ENCODE results near the gene CRACR2B. TPM values are rescaled to one million over a fixed set of nuclear protein-coding genes. Genes with fewer than 3 reads are reported as not detected.

CRACR2B gene
- total RNA-seq, 1 donor from 2014 or later, result 50.9 TPM

- H3K9me3 Mint-ChIP-seq (ENCODE audit: low read depth), result no peaks in the 10 kb centered on the region
- TF ChIP-seq CTCF (IDR thresholded peaks at IDR 0.05; ENCODE audit: unreplicated experiment), result no peak
- H3K4me3 Mint-ChIP-seq (ENCODE audit: low read depth), result no peak overlapping the region
- DNase-seq (ENCODE audit: low spot score, unreplicated experiment), result no peak
- H3K36me3 Mint-ChIP-seq (ENCODE audit: insufficient read depth), result no peaks in the 10 kb centered on the region
- no peak overlapping the region for H3K27ac Mint-ChIP-seq
- H3K4me1 Mint-ChIP-seq (ENCODE audit: low read depth), result peaks cover under 1% of the 10 kb centered on the region
- no peaks in the 10 kb centered on the region for H3K27me3 Mint-ChIP-seq
Measured at GRCh38 chr11:858053-858761, 30.5 kb downstream of the CRACR2B start.

- no peaks in the 10 kb centered on the region for H3K9me3 Mint-ChIP-seq (ENCODE audit: low read depth)
- TF ChIP-seq CTCF (IDR thresholded peaks at IDR 0.05; ENCODE audit: unreplicated experiment), result no peak
- H3K4me3 Mint-ChIP-seq (ENCODE audit: low read depth), result no peak overlapping the region
- no peaks in the 10 kb centered on the region for H3K36me3 Mint-ChIP-seq (ENCODE audit: insufficient read depth)
- no peaks in the 10 kb centered on the region for H3K27me3 Mint-ChIP-seq
- DNase-seq (ENCODE audit: low spot score, unreplicated experiment), result no peak
- no peak overlapping the region for H3K27ac Mint-ChIP-seq
- peaks cover 2% of the 10 kb centered on the region for H3K4me1 Mint-ChIP-seq (ENCODE audit: low read depth)
Measured at GRCh38 chr11:858762-859339, 31.1 kb downstream of the CRACR2B start.

DNA sequence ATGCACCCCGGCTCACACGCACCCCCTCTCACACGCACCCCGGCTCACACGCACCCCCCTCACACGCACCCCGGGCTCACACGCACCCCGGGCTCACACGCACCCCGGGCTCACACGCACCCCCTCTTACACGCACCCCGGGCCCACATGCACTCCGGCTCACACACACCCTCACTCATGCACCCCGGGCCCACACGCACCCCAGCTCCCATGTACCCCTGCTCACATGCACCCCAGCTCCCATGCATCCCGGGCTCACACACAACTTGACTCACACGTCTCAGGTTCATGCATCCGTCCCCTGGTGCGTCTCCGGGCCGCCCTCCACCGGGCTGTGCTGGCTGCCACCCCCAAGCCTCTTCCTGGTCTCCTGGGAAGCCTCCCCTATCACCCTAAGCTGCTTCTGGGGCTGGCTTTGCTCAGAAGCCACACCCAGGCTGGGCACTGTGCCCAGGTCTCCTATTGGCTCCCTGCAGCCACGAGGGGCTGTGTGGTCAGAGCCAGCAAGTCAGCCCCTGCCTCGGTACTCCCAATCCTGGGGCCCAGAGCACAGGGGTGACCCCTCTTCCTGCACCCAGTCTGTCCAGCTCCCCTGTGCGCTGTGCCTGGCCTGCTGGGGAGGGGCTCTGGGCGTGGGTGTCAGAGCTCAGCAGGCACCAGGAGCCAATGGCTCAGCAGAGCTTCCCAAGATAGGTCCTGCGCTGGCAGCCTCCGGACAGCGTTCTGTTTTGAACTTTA, 31.8 kb downstream of the CRACR2B start:
- no peak for TF ChIP-seq CTCF (IDR thresholded peaks at IDR 0.05; ENCODE audit: unreplicated experiment)
- no peaks in the 10 kb centered on the region for H3K9me3 Mint-ChIP-seq (ENCODE audit: low read depth)
- H3K4me1 Mint-ChIP-seq (ENCODE audit: low read depth), result peaks cover 2% of the 10 kb centered on the region
- DNase-seq (ENCODE audit: low spot score, unreplicated experiment), result no peak
- no peak overlapping the region for H3K27ac Mint-ChIP-seq
- no peaks in the 10 kb centered on the region for H3K27me3 Mint-ChIP-seq
- H3K36me3 Mint-ChIP-seq (ENCODE audit: insufficient read depth), result no peaks in the 10 kb centered on the region
- H3K4me3 Mint-ChIP-seq (ENCODE audit: low read depth), result no peak overlapping the region

- H3K9me3 Mint-ChIP-seq (ENCODE audit: low read depth), result no peaks in the 10 kb centered on the region
- no peaks in the 10 kb centered on the region for H3K36me3 Mint-ChIP-seq (ENCODE audit: insufficient read depth)
- no peak overlapping the region for H3K4me3 Mint-ChIP-seq (ENCODE audit: low read depth)
- no peaks in the 10 kb centered on the region for H3K27me3 Mint-ChIP-seq
- no peak for TF ChIP-seq CTCF (IDR thresholded peaks at IDR 0.05; ENCODE audit: unreplicated experiment)
- peak overlapping the region; percentile 84 for H3K27ac Mint-ChIP-seq
- H3K4me1 Mint-ChIP-seq (ENCODE audit: low read depth), result peaks cover 2% of the 10 kb centered on the region
- DNase-seq (ENCODE audit: low spot score, unreplicated experiment), result no peak
Measured at GRCh38 chr11:860234-861104, 32.8 kb downstream of the CRACR2B start.

- no peak for TF ChIP-seq CTCF (IDR thresholded peaks at IDR 0.05; ENCODE audit: unreplicated experiment)
- Mint-ChIP-seq H3K9me3 (ENCODE audit: low read depth) (no peaks in the 10 kb centered on the region), H3K27ac (peak overlapping the region; percentile 84), H3K4me1 (ENCODE audit: low read depth) (peaks cover 2% of the 10 kb centered on the region), H3K36me3 (ENCODE audit: insufficient read depth) (no peaks in the 10 kb centered on the region), H3K4me3 (ENCODE audit: low read depth) (no peak overlapping the region), H3K27me3 (no peaks in the 10 kb centered on the region)
- no peak for DNase-seq (ENCODE audit: low spot score, unreplicated experiment)
Measured at GRCh38 chr11:861105-861479, 33.4 kb downstream of the CRACR2B start.

Measured in progenitor cell of endocrine pancreas (in vitro differentiated cells).